SU-DHL-6 (cell line): Measurements from ENCODE around the gene DAPK2.
"Not testable (repeated sequence)": the region's sequence is repeated elsewhere in the genome, so short reads cannot be mapped to it uniquely, and the experiment has no call there.

Experiments used
- H2AFZ ChIP-seq: fragments of 200-600 bp; sonication (generic); 2 replicates; pipeline ENCODE4 v1.6.1; 2014; ENCODE audit warnings: low read depth, mild to moderate bottlenecking, moderate library complexity, mixed read lengths, antibody characterized with exemption, low read length; ENCODE audit not compliant: severe bottlenecking
- H3F3A ChIP-seq: fragments of 200-600 bp; shearing (Covaris generic); 2 replicates; pipeline ENCODE4 v1.6.0; 2016; ENCODE audit warnings: antibody characterized with exemption, mild to moderate bottlenecking; ENCODE audit not compliant: insufficient read depth
- H3K27ac ChIP-seq: fragments of 200-600 bp; sonication (generic); 2 replicates; pipeline ENCODE4 v1.5.1; 2016; ENCODE audit warnings: low read depth, mild to moderate bottlenecking, low read length, moderate library complexity, mixed read lengths
- H3K27me3 ChIP-seq: fragments of 200-600 bp; sonication (generic), shearing (Covaris generic); 2 replicates; pipeline ENCODE4 v1.6.0; 2014; ENCODE audit warnings: mild to moderate bottlenecking, low read length
- H3K36me3 ChIP-seq: fragments of 200-600 bp; sonication (generic); 2 replicates; pipeline ENCODE4 v1.6.1; 2014; ENCODE audit warnings: mild to moderate bottlenecking, low read length, mixed read lengths
- H3K4me2 ChIP-seq: fragments of 300-600, 200-600 bp; shearing (Covaris generic), sonication (generic); 2 replicates; pipeline ENCODE4 v1.6.0; 2014; ENCODE audit warnings: low read length, low read depth, mild to moderate bottlenecking; ENCODE audit not compliant: poor library complexity, severe bottlenecking
- H3K4me3 ChIP-seq: fragments of 200-600 bp; sonication (generic); 2 replicates; pipeline ENCODE4 v1.5.1; 2014; ENCODE audit warnings: antibody characterized with exemption, low read length, mild to moderate bottlenecking, mixed read lengths; ENCODE audit not compliant: insufficient read depth, poor library complexity, severe bottlenecking
- H3K79me2 ChIP-seq: fragments of 200-600 bp; sonication (generic); 2 replicates; pipeline ENCODE4 v1.6.1; 2014; ENCODE audit warnings: mild to moderate bottlenecking, low read length, moderate library complexity; ENCODE audit not compliant: insufficient read depth
- H3K9ac ChIP-seq: fragments of 200-600 bp; sonication (generic); 2 replicates; pipeline ENCODE4 v1.7.0; 2014; ENCODE audit warnings: mild to moderate bottlenecking, low read length
- H3K9me2 ChIP-seq: fragments of 200-600 bp; sonication (generic); replicated peaks from 2 replicates; pipeline ENCODE4 v1.6.1; 2014; ENCODE audit warnings: low read length; ENCODE audit not compliant: insufficient read depth
- H3K9me3 ChIP-seq: fragments of 200-600 bp; sonication (generic); 2 replicates; pipeline ENCODE4 v1.6.1; 2014; ENCODE audit warnings: low read length, mixed read lengths; ENCODE audit not compliant: insufficient read depth
- H4K20me1 ChIP-seq: fragments of 200-600 bp; sonication (generic); 2 replicates; pipeline ENCODE4 v1.6.1; 2014; ENCODE audit warnings: low read depth, mild to moderate bottlenecking, antibody characterized with exemption, low read length, moderate library complexity, mixed read lengths
- EZH2phosphoT487 ChIP-seq: fragments of 200-600 bp; sonication (generic), shearing (Covaris generic); conservative IDR thresholded peaks from 2 replicates; pipeline ENCODE4 v1.6.1; 2018; ENCODE audit warnings: mild to moderate bottlenecking, antibody characterized with exemption, low read length, moderate library complexity, mixed read lengths
- TF ChIP-seq, protein P1 (sequence below): fragments of 200-600 bp; sonication (generic); IDR thresholded peaks from one replicate; pipeline ENCODE4 v1.5.1; 2017; ENCODE audit warnings: antibody characterized with exemption, mild to moderate bottlenecking, low read length, moderate library complexity; ENCODE audit not compliant: insufficient read depth, poor library complexity, severe bottlenecking

Gene DAPK2

GRCh38 chr15:64060716-64061115, 14.4 kb upstream of the DAPK2 start:
- H3K79me2 ChIP-seq = no peaks in the 10 kb centered on the region
- no peaks in the 10 kb centered on the region for H3F3A ChIP-seq
- H4K20me1 ChIP-seq = no peaks in the 10 kb centered on the region
- no peak overlapping the region for H3K9ac ChIP-seq
- no peak overlapping the region for H3K27ac ChIP-seq
- no peak overlapping the region for H2AFZ ChIP-seq
- no peaks in the 10 kb centered on the region for H3K9me3 ChIP-seq
- no peak overlapping the region for H3K4me3 ChIP-seq
- no peaks in the 10 kb centered on the region for H3K36me3 ChIP-seq
- H3K4me2 ChIP-seq = no peak overlapping the region
- no peaks in the 10 kb centered on the region for H3K9me2 ChIP-seq
- TF ChIP-seq EZH2phosphoT487 = no peak
- TF ChIP-seq, protein P1, sequence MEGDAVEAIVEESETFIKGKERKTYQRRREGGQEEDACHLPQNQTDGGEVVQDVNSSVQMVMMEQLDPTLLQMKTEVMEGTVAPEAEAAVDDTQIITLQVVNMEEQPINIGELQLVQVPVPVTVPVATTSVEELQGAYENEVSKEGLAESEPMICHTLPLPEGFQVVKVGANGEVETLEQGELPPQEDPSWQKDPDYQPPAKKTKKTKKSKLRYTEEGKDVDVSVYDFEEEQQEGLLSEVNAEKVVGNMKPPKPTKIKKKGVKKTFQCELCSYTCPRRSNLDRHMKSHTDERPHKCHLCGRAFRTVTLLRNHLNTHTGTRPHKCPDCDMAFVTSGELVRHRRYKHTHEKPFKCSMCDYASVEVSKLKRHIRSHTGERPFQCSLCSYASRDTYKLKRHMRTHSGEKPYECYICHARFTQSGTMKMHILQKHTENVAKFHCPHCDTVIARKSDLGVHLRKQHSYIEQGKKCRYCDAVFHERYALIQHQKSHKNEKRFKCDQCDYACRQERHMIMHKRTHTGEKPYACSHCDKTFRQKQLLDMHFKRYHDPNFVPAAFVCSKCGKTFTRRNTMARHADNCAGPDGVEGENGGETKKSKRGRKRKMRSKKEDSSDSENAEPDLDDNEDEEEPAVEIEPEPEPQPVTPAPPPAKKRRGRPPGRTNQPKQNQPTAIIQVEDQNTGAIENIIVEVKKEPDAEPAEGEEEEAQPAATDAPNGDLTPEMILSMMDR = no peak
- H3K27me3 ChIP-seq = no peaks in the 10 kb centered on the region

DNA sequence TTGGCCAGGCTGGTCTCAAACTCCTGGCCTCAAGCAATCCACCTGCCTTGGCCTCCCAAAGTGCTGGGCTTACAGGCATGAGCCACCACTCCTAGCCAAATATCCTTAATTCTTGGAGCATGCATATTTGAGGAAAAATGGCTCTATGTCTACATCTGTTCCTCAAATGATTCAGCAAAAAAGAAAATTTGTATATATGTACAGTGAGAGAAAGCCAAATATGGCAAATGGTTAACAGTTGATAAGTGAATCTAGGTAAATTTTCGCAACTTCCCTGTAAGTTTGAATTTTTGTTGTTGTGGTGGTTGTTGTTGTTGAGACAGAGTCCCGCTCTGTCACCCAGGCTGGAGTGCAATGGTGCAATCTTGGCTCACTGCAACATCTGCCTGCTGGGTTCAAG, 12.8 kb upstream of the DAPK2 start:
- H3K27me3 ChIP-seq, H3K9me2 ChIP-seq, H3K4me2 ChIP-seq, H3K27ac ChIP-seq, H3K9ac ChIP-seq, H4K20me1 ChIP-seq, H3K36me3 ChIP-seq, H2AFZ ChIP-seq, H3K79me2 ChIP-seq, H3F3A ChIP-seq, H3K9me3 ChIP-seq, H3K4me3 ChIP-seq: not testable (repeated sequence)

DNA sequence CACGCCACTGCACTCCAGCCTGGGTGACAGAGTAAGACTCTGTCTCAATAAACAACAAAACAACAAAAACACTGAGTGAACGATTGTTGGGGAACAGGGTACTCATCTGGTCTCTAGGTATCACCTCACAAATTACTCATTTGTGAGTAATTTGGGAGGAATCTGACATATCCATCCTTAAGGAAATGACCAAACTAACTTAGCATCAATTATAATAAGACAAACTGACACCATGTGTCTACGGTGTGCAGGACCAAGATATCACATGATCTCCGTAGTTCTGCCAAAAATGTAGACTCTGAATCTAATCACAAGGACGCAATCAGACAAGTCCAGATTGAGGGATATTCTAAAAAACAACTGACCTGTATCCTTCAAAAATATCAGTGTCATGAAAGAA, 12.0 kb upstream of the DAPK2 start:
- H3K9me3 ChIP-seq = no peaks in the 10 kb centered on the region
- H3K4me3 ChIP-seq = no peak overlapping the region
- no peaks in the 10 kb centered on the region for H3K27me3 ChIP-seq
- no peak for TF ChIP-seq EZH2phosphoT487
- TF ChIP-seq, protein P1 = no peak
- H3K9ac ChIP-seq = no peak overlapping the region
- H3F3A ChIP-seq = no peaks in the 10 kb centered on the region
- H4K20me1 ChIP-seq = no peaks in the 10 kb centered on the region
- no peak overlapping the region for H2AFZ ChIP-seq
- H3K9me2 ChIP-seq = no peaks in the 10 kb centered on the region
- H3K4me2 ChIP-seq = no peak overlapping the region
- H3K27ac ChIP-seq = no peak overlapping the region
- H3K36me3 ChIP-seq = no peaks in the 10 kb centered on the region
- no peaks in the 10 kb centered on the region for H3K79me2 ChIP-seq

DNA sequence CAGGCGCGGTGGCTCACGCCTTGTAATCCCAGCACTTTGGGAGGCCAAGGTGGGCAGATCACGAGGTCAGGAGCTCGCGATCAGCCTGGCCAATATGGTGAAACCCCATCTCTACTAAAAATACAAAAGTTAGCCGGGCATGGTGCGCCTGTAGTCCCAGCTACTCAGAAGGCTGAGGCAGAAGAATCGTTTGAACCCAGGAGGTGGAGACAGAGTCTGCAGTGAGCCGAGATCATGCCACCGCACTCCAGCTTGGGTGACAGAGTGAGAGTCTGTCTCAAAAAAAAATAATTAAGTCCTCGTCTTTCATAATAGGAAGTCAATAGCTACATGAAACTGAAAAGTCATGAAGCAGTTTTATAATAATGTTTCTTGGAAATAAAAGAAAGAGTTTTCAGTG, 7.4 kb upstream of the DAPK2 start:
- H3K9ac ChIP-seq, H3K36me3 ChIP-seq, H4K20me1 ChIP-seq, H3K9me2 ChIP-seq, H3K27ac ChIP-seq, H3K4me2 ChIP-seq, H2AFZ ChIP-seq, H3K27me3 ChIP-seq, H3K79me2 ChIP-seq, H3F3A ChIP-seq, H3K4me3 ChIP-seq, H3K9me3 ChIP-seq: not testable (repeated sequence)
